H1 (cell line): ENCODE results near the gene MX1. TPM values are rescaled to one million over a fixed set of nuclear protein-coding genes. Genes with fewer than 3 reads are reported as not detected.
A peak's percentile ranks its signal among the peaks of the same experiment; 100 is the strongest.

Experiments used
- CTCF ChIA-PET: fragments of 300-600 bp; sonication (Branson Sonifier 250); formaldehyde crosslinking; loops from one replicate; lab custom pipeline; 2021; ENCODE audit not compliant: partially characterized antibody; lab: Charles Lee
- POLR2A ChIA-PET: fragments of 300-600 bp; sonication (Branson Sonifier 250); formaldehyde crosslinking; loops from one replicate; lab custom pipeline; 2021; ENCODE audit warnings: inconsistent platforms; ENCODE audit not compliant: partially characterized antibody; lab: Charles Lee
- DNase-seq, 2 experiments: peaks; one replicate each; pipeline versions ENCODE4 v3.0.0 to v3.0.0-alpha.2; 2010 to 2022; ENCODE audit warnings: low spot score in 2 of 2, low read depth in 1 of 2, mixed read lengths in 1 of 2
- FAIRE-seq: peaks from 2 replicates; lab custom pipeline; 2011; peaks lifted over from hg19 to GRCh38; lab: Jason Lieb, UNC
- H2AFZ ChIP-seq: 2 replicates; pipeline ENCODE4 v1.8.1; 2012; ENCODE audit warnings: low read length, inconsistent platforms
- H2AK5ac ChIP-seq: 2 replicates; pipeline ENCODE4 v1.6.1; 2013; ENCODE audit warnings: low read depth, low read length
- H2BK120ac ChIP-seq: replicated peaks from 2 replicates; pipeline ENCODE3; 2013; ENCODE audit warnings: low read depth, low read length, inconsistent platforms
- H2BK12ac ChIP-seq: 2 replicates; pipeline ENCODE4 v1.6.1; 2013; ENCODE audit warnings: low read depth, low read length
- H2BK15ac ChIP-seq: 2 replicates; pipeline ENCODE4 v1.6.1; 2013; ENCODE audit warnings: low read length
- H2BK20ac ChIP-seq: 2 replicates; pipeline ENCODE4 v1.6.1; 2013; ENCODE audit warnings: low read length
- H2BK5ac ChIP-seq: 2 replicates; pipeline ENCODE4 v1.6.1; 2013; ENCODE audit warnings: low read depth, low read length
- H3K14ac ChIP-seq: 2 replicates; pipeline ENCODE4 v1.6.1; 2013; ENCODE audit warnings: inconsistent platforms; ENCODE audit not compliant: insufficient read length
- H3K18ac ChIP-seq: 2 replicates; pipeline ENCODE4 v1.6.1; 2013; ENCODE audit warnings: low read length; ENCODE audit errors: extremely low read depth
- H3K23ac ChIP-seq: 2 replicates; pipeline ENCODE4 v1.6.1; 2013; ENCODE audit warnings: inconsistent platforms; ENCODE audit not compliant: insufficient read length
- H3K23me2 ChIP-seq: 2 replicates; pipeline ENCODE4 v1.6.1; 2013; ENCODE audit warnings: low read depth, low read length
- H3K27ac ChIP-seq: 2 replicates; pipeline ENCODE4 v1.6.1; 2011; ENCODE audit warnings: low read depth, low read length, inconsistent platforms
- H3K27me3 ChIP-seq, 4 experiments: replicated peaks in 1 of 4; 1 replicate in 1 of 4; 2 replicates in 3 of 4; pipeline versions ENCODE4 v1.6.1 to v1.8.1; 2011 to 2013; ENCODE audit warnings: low read length in 3 of 4, mild to moderate bottlenecking in 3 of 4, inconsistent platforms in 2 of 4, mixed read lengths in 2 of 4, moderate library complexity in 1 of 4; ENCODE audit not compliant: control insufficient read depth in 3 of 4, insufficient read depth in 3 of 4; ENCODE audit errors: extremely low read depth in 1 of 4
- H3K36me3 ChIP-seq, 4 experiments: 2 replicates each; pipeline versions ENCODE4 v1.6.1 to v1.8.1; 2011 to 2013; ENCODE audit warnings: mild to moderate bottlenecking in 4 of 4, low read length in 3 of 4, moderate library complexity in 2 of 4, control low read depth in 1 of 4, inconsistent platforms in 1 of 4; ENCODE audit not compliant: insufficient read depth in 4 of 4, control insufficient read depth in 2 of 4
- H3K4ac ChIP-seq: replicated peaks from 2 replicates; pipeline ENCODE3; 2013; ENCODE audit warnings: low read length, low read depth, mixed read lengths, inconsistent platforms; ENCODE audit not compliant: insufficient read length
- H3K4me1 ChIP-seq, 4 experiments: replicated peaks in 1 of 4; 1 replicate in 1 of 4; 2 replicates in 3 of 4; pipeline versions ENCODE4 v1.6.1 to v1.8.1; 2011 to 2013; ENCODE audit warnings: low read length in 3 of 4, inconsistent platforms in 2 of 4, mixed read lengths in 1 of 4; ENCODE audit not compliant: insufficient read depth in 4 of 4, control insufficient read depth in 3 of 4
- H3K4me2 ChIP-seq, 2 experiments: 2 replicates each; pipeline versions ENCODE4 v1.6.1 to v1.8.1; 2011 to 2013; ENCODE audit warnings: low read depth in 2 of 2, low read length in 2 of 2, control low read depth in 1 of 2, inconsistent platforms in 1 of 2, mild to moderate bottlenecking in 1 of 2; ENCODE audit not compliant: insufficient read depth in 1 of 2
- H3K4me3 ChIP-seq, 4 experiments: fragments of 200-600, 300-600 bp in 1 of 4; sonication (generic), shearing (Covaris generic), sonication (Bioruptor Twin) in 1 of 4; 2 replicates each; pipeline versions ENCODE4 v1.5.1 to v1.8.1; 2011 to 2016; ENCODE audit warnings: low read length in 4 of 4, low read depth in 3 of 4, control low read depth in 2 of 4, inconsistent platforms in 2 of 4, mild to moderate bottlenecking in 2 of 4, mixed read lengths in 1 of 4, moderate library complexity in 1 of 4; ENCODE audit not compliant: insufficient read depth in 2 of 4; ENCODE audit errors: extremely low read depth in 1 of 4
- H3K56ac ChIP-seq: replicated peaks from 2 replicates; pipeline ENCODE3; 2013; ENCODE audit warnings: low read depth, mild to moderate bottlenecking, mixed read lengths, low read length, inconsistent platforms; ENCODE audit not compliant: insufficient read length
- H3K79me1 ChIP-seq: 2 replicates; pipeline ENCODE4 v1.6.1; 2013; ENCODE audit warnings: low read depth, low read length, control low read depth
- H3K79me2 ChIP-seq, 2 experiments: 2 replicates each; pipeline versions ENCODE4 v1.6.1 to v1.8.1; 2012 to 2013; ENCODE audit warnings: low read length in 2 of 2, mild to moderate bottlenecking in 2 of 2, inconsistent platforms in 1 of 2; ENCODE audit not compliant: insufficient read depth in 2 of 2, control insufficient read depth in 1 of 2
- H3K9ac ChIP-seq, 4 experiments: replicated peaks in 1 of 4; 1 replicate in 1 of 4; 2 replicates in 3 of 4; pipeline versions ENCODE4 v1.6.1 to v1.8.1; 2011 to 2013; ENCODE audit warnings: low read depth in 3 of 4, low read length in 3 of 4, control low read depth in 2 of 4, mild to moderate bottlenecking in 2 of 4, moderate library complexity in 2 of 4, inconsistent platforms in 1 of 4; ENCODE audit errors: extremely low read depth in 1 of 4
- H3K9me3 ChIP-seq, 2 experiments: 2 replicates each; pipeline versions ENCODE4 v1.6.1 to v1.8.1; 2012 to 2013; ENCODE audit warnings: mild to moderate bottlenecking in 2 of 2, moderate library complexity in 2 of 2, control low read depth in 1 of 2, inconsistent platforms in 1 of 2, low read depth in 1 of 2, low read length in 1 of 2, mixed read lengths in 1 of 2; ENCODE audit not compliant: insufficient read depth in 2 of 2
- H4K20me1 ChIP-seq, 2 experiments: replicated peaks in 1 of 2; 2 replicates each; pipeline versions ENCODE3 to v1.8.1; 2011 to 2013; ENCODE audit warnings: inconsistent platforms in 2 of 2, low read length in 2 of 2, mild to moderate bottlenecking in 1 of 2; ENCODE audit not compliant: insufficient read depth in 2 of 2, control insufficient read depth in 1 of 2
- H4K5ac ChIP-seq: 2 replicates; pipeline ENCODE4 v1.6.1; 2013; ENCODE audit warnings: low read length, low read depth, mixed read lengths, inconsistent platforms; ENCODE audit not compliant: insufficient read length
- H4K8ac ChIP-seq: 2 replicates; pipeline ENCODE4 v1.8.0; 2013; ENCODE audit warnings: mild to moderate bottlenecking, moderate library complexity, low read length, inconsistent platforms; ENCODE audit not compliant: insufficient read depth; ENCODE audit errors: extremely low read depth
- H4K91ac ChIP-seq: replicated peaks from 2 replicates; pipeline ENCODE3; 2013; ENCODE audit warnings: low read length, mixed read lengths, inconsistent platforms; ENCODE audit not compliant: insufficient read length
- CBX8 ChIP-seq: fragments of 300-800, 300-1000 bp; sonication (generic); IDR thresholded peaks from 2 replicates; pipeline ENCODE4 v1.7.1; 2016; ENCODE audit warnings: low read depth, low read length, borderline replicate concordance
- CHD2 ChIP-seq: IDR thresholded peaks from 2 replicates; pipeline ENCODE4 v1.6.1; 2012; ENCODE audit warnings: low read length, improper control_type of control experiment
- KDM1A ChIP-seq: fragments of 200-600, 300-600 bp; sonication (generic); IDR thresholded peaks from 2 replicates; pipeline ENCODE4 v1.7.1; 2016; ENCODE audit warnings: mild to moderate bottlenecking, low read length, borderline replicate concordance
- NRF1 ChIP-seq: IDR thresholded peaks from 2 replicates; pipeline ENCODE4 v1.6.1; 2011; ENCODE audit warnings: mild to moderate bottlenecking, low read depth, low read length, improper control_type of control experiment
- RFX5 ChIP-seq: IDR thresholded peaks from 2 replicates; pipeline ENCODE4 v1.6.1; 2011; ENCODE audit warnings: low read depth, low read length, improper control_type of control experiment, borderline replicate concordance
- SAP30 ChIP-seq: fragments of 300-600 bp; sonication (generic); IDR thresholded peaks from 2 replicates; pipeline ENCODE4 v1.7.1; 2012; ENCODE audit warnings: low read length, moderate library complexity, mild to moderate bottlenecking, inconsistent platforms; ENCODE audit not compliant: insufficient read depth, insufficient replicate concordance
- TCF12 ChIP-seq: IDR thresholded peaks from 2 replicates; pipeline ENCODE4 v1.6.1; 2011; ENCODE audit warnings: low read depth, mild to moderate bottlenecking, low read length
- WGBS, 2 experiments: shearing (Covaris generic) in 1 of 2; methylation state at CpG; one replicate each; pipeline versions ENCODE4 v1.1.6 to v1.1.7; 2013 to 2015; ENCODE audit warnings: low lambda C conversion rate in 2 of 2, mixed read lengths in 2 of 2, inconsistent platforms in 1 of 2, low coverage in 1 of 2, missing lambda C conversion rate in 1 of 2; ENCODE audit not compliant: insufficient replicate concordance in 2 of 2, insufficient coverage in 1 of 2, insufficient read length in 1 of 2; ENCODE audit errors: extremely low coverage in 1 of 2, missing lambda C conversion rate in 1 of 2; 5-methylcytosine and 5-hydroxymethylcytosine counted together
- polyA plus RNA-seq, 7 experiments: library from polyadenylated mRNA; depleted of rRNA in 3 of 7; stranded (reverse) in 5 of 7; unstranded in 2 of 7; fragments of >200 nt in 5 of 7; fragments of 200-250 nt in 2 of 7; gene quantifications; 1 replicate in 5 of 7; 2 replicates in 1 of 7; 4 replicates in 1 of 7; pipeline versions ENCODE4 v1.2.1 to v1.2.3, GENCODE V29; 2011 to 2013; ENCODE audit warnings: missing spikeins in 2 of 7, mixed read lengths in 2 of 7
- total RNA-seq: library from RNA; stranded (reverse); fragmentation: NEBNext Ultra II Directional; extraction: Animal tissue kit (Norgen Biotek cat#: 25700); gene quantifications from 2 replicates; pipeline ENCODE4 v1.2.1, GENCODE V29; 2021

The MX1 gene
- total and polyA plus RNA-seq, 2 of the 8 experiments (the other 6 are each of a cell fraction or from before 2014, with no cell fraction given): 3.8 to 5.7 TPM

DNA sequence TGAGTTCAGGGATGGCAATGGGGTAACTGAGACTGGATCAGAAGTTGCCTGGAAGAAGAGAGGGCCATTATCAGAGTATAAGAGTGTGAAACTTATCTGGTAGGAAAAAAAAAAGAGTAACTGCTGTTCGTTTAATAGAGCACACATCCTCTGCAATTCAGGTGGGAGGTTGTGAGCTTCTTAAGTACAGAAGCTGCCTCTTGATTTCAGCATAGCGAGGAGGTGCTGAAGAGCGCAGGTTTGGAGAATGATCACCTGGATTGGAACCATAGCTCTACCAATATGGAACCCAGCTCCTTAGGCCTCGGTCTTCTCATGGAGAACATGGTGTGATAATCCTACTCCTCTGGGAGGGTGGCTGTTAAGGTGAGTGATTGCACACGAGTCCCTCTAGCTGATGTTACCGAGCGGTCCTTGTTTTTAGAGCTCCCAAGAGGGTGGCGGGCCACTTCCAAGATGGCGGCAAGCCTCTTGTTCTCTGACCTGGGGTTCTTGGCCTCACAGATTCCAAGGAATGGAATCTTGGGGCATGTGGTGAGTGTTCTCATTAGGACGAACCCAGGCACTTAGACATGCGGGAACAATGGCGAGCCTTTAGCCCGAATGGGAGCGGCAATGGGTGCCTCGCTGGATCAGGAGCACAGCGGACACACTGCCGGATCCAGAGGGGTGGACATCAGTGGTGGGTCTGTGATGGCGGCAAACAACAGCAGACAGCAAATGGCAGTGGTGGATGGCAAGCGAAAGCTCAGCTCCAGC lies 3.3 kb upstream of the MX1 start:
- Histone ChIP-seq H3K23me2 (peaks cover 11% of the 10 kb centered on the region; the same call in 1 of the 2 replicates), H2AFZ (no peak overlapping the region), H2BK20ac (0 out of 2 replicates have a peak overlapping the region, but pooled peaks have one; percentile 50), H3K4me2 (no peak overlapping the region), H3K4ac (no peak overlapping the region), H3K56ac (no peak overlapping the region), H3K23ac (no peak overlapping the region), H4K5ac (no peak overlapping the region), H3K27ac (no peak overlapping the region), H3K4me1 (peaks cover 9 to 18% (median 12%) of the 10 kb centered on the region in 4 experiments; a peak in 6 of 7 replicates), H3K18ac (no peak overlapping the region), H4K8ac (no peak overlapping the region), H2BK5ac (no peak overlapping the region), H3K14ac (no peak overlapping the region), H2BK12ac (peak overlapping the region; percentile 51; the same call in 1 of the 2 replicates), H3K27me3 (peaks cover 5 to 33% (median 25%) of the 10 kb centered on the region in 4 experiments), H2AK5ac (no peak overlapping the region), H2BK15ac (peak overlapping the region; percentile 72; the same call in 1 of the 2 replicates), H3K79me1 (no peaks in the 10 kb centered on the region), H2BK120ac (no peak overlapping the region), H4K91ac (no peak overlapping the region), H3K79me2 (no peaks in the 10 kb centered on the region), H3K4me3 (no peak overlapping the region), H3K9me3 (no peaks in the 10 kb centered on the region; a peak in 2 of 4 replicates)
- ChIA-PET POLR2A (interaction anchor here (0.9 kb wide), 1 partner anchor 55 kb away, joined by 4 read pairs; no protein-coding TSS in a partner anchor), CTCF (interaction anchor here (0.7 to 4.4 kb wide), 4 partner anchors 11 to 190 kb away, joined by 3 to 20 read pairs (median 6); no protein-coding TSS in a partner anchor)
- DNase-seq: peak in 1 of 2 experiments; percentile 14
- 93% methylated on average over 19 of the region's 19 CpGs; no CpG with 5 or more reads in 1 of the 2 experiments for WGBS, 2 experiments
- TF ChIP-seq RFX5 (no peak), SAP30 (no peak), CHD2 (no peak), KDM1A (no peak), CBX8 (no peak), TCF12 (no peak), NRF1 (no peak)
- TF ChIP-seq, all 59 proteins: peak for 0
- H3K9ac ChIP-seq: no peak overlapping the region
- H4K20me1 ChIP-seq: no peaks in the 10 kb centered on the region
- FAIRE-seq: no peak
- H3K36me3 ChIP-seq: no peaks in the 10 kb centered on the region
